ENCODE data around the gene DUS1L. TPM values are rescaled to one million over a fixed set of nuclear protein-coding genes. Genes with fewer than 3 reads are reported as not detected.

Gene DUS1L
- total and polyA plus RNA-seq, 9 donors, result 15.0 to 72.4 (median 62.5) TPM

GRCh38 chr17:82055023-82055964 is 10.3 kb downstream of the DUS1L start:
- WGBS, 3 donors, result 74 to 80% (median 76%) methylated on average over 26 of the region's 26 CpGs
- H3K36me3 ChIP-seq, result no peaks in the 10 kb centered on the region

GRCh38 chr17:82054351-82055022 is 11.1 kb downstream of the DUS1L start:
- Histone ChIP-seq H3K36me3 (no peaks in the 10 kb centered on the region), H3K27me3 (no peaks in the 10 kb centered on the region), H3K4me1 (ENCODE audit: insufficient read depth) (peaks cover 9% of the 10 kb centered on the region), H3K27ac (no peak overlapping the region), H3K9me3 (no peaks in the 10 kb centered on the region), H3K4me3 (no peak overlapping the region)
- DNase-seq, result peak in 3 of 5 donors; percentile 25 to 38 (median 27)
- WGBS, 3 donors, result 80 to 85% (median 83%) methylated on average over 36 to 38 of the region's 38 CpGs
- no peak for TF ChIP-seq POLR2A (IDR thresholded peaks at IDR 0.05)
- TF ChIP-seq CTCF (IDR thresholded peaks at IDR 0.05), result no peak
- TF ChIP-seq EP300 (IDR thresholded peaks at IDR 0.05), result no peak
- intact Hi-C loops (cut with DNase I), result loop anchor here in 1 of 4 donors (10.0 kb wide), 1 partner anchor 60 kb away; no protein-coding TSS in a partner anchor

More at GRCh38 chr17:82055023-82055964, 10.3 kb downstream of the DUS1L start:
- no peak overlapping the region for H3K27ac ChIP-seq
- peak in 1 of 5 donors; percentile 11 for DNase-seq
- intact Hi-C loops (cut with DNase I), result loop anchor here in 1 of 4 donors (10.0 kb wide), 1 partner anchor 60 kb away; no protein-coding TSS in a partner anchor
- no peaks in the 10 kb centered on the region for H3K9me3 ChIP-seq
- no peaks in the 10 kb centered on the region for H3K27me3 ChIP-seq
- peaks cover 6% of the 10 kb centered on the region for H3K4me1 ChIP-seq (ENCODE audit: insufficient read depth)
- H3K4me3 ChIP-seq, result no peak overlapping the region
- TF ChIP-seq POLR2A (IDR thresholded peaks at IDR 0.05), result no peak
- TF ChIP-seq EP300 (IDR thresholded peaks at IDR 0.05), result no peak
- no peak for TF ChIP-seq CTCF (IDR thresholded peaks at IDR 0.05)

- Histone ChIP-seq H3K36me3 (no peaks in the 10 kb centered on the region), H3K27me3 (no peaks in the 10 kb centered on the region), H3K27ac (no peak overlapping the region), H3K4me1 (ENCODE audit: insufficient read depth) (peaks cover 9% of the 10 kb centered on the region), H3K4me3 (no peak overlapping the region), H3K9me3 (no peaks in the 10 kb centered on the region)
- intact Hi-C loops (cut with DNase I), result loop anchor here in 1 of 4 donors (10.0 kb wide), 1 partner anchor 59 kb away; no protein-coding TSS in a partner anchor
- DNase-seq, result peak in 2 of 5 donors; percentile 12 to 17
- no peak for TF ChIP-seq CTCF (IDR thresholded peaks at IDR 0.05)
- TF ChIP-seq EP300 (IDR thresholded peaks at IDR 0.05), result no peak
- no peak for TF ChIP-seq POLR2A (IDR thresholded peaks at IDR 0.05)
- 88 to 91% (median 90%) methylated on average over 26 to 28 of the region's 28 CpGs for WGBS, 3 donors
Observed at GRCh38 chr17:82053556-82054263, 11.9 kb downstream of the DUS1L start.

GRCh38 chr17:82053130-82053529 is 12.5 kb downstream of the DUS1L start:
- no peak overlapping the region for H3K27ac ChIP-seq
- 76 to 90% (median 83%) methylated on average over 19 of the region's 19 CpGs for WGBS, 3 donors
- peaks cover 9% of the 10 kb centered on the region for H3K4me1 ChIP-seq (ENCODE audit: insufficient read depth)
- TF ChIP-seq CTCF (IDR thresholded peaks at IDR 0.05), result no peak
- no peak for TF ChIP-seq EP300 (IDR thresholded peaks at IDR 0.05)
- no peak for TF ChIP-seq POLR2A (IDR thresholded peaks at IDR 0.05)
- no peaks in the 10 kb centered on the region for H3K36me3 ChIP-seq
- H3K27me3 ChIP-seq, result no peaks in the 10 kb centered on the region
- peak in 2 of 5 donors; percentile 16 to 23 for DNase-seq
- H3K4me3 ChIP-seq, result peak overlapping the region; percentile 59
- H3K9me3 ChIP-seq, result no peaks in the 10 kb centered on the region
- intact Hi-C loops (cut with DNase I), result loop anchor here in 1 of 4 donors (10.0 kb wide), 1 partner anchor 58 kb away; no protein-coding TSS in a partner anchor
